GM19035 (cell line): ENCODE measurements around the gene KDELR1.

ENCODE experiments used
- ATAC-seq: cut with Tn5 transposase; IDR thresholded peaks from one replicate; pipeline ENCODE4 v1.9.1; 2021; ENCODE audit not compliant: unreplicated experiment

The KDELR1 gene

DNA sequence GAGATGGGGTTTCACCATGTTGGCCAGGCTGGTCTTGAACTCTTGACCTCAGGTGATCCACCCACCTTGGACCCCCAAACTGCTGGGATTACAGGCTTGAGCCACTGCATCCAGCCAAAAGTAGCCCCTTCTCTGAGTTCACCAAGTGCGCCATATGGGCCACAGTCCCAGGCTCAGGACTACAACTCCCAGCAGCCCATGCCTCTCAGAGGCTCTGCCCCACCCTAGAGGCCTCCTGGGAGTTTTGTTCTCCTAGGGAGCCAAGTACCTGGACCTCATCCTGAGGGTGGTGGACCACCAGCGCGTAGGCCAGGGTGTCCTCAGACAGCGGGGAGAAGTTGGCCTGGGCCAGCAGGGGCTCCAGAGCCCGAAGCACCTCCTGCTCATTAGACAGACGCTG lies 46.5 kb downstream of the KDELR1 start:
- ATAC-seq = no peak

DNA sequence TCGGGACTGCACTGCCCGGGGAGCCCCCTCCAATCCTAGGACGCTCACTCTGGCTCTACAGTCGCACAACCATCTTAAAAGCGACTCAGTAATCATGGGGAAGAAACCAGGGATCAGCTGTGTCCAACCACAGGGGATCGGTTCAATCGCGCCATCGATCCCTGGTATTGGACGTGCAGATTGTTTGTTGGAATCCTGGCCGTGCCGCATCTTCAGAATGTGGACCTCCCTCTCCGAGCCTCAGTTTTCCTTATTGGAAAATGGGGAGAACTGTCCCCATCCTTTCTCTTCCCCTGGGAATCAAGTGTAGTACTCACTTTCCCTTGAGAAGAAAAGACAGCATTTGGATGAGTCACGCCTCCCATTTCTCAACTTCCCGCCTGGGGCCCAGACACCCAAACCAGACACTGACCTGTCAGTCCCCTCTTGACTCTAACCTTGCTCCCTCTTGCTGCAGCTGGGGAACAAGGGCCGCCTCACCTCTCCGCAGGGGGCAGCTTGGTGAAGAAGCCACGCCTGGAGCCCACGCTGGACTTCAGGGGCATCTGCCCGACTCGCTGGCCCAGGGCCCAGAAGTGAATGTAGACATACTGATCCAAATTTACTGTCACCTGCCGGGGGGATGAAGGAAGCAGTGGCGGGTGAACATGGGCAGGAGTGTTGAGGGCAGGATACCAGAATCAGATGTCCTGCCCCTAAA lies 48.4 kb downstream of the KDELR1 start:
- ATAC-seq = no peak

DNA sequence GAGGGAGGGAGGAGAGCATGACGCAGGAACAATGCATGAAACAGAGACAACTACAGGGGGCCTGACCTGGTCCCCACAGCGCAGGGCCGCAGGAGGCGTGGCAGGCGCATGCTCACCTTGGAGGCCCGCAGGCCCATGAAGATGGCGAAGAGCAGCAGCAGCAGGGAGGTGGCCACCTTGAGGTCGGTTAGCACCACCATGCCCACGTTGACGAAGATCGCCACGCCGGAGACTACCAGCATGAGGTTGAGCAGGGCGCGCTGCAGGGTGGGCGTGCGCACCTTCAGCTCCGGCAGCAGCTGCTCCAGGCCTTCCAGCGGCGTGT lies 49.0 kb downstream of the KDELR1 start:
- ATAC-seq = no peak

DNA sequence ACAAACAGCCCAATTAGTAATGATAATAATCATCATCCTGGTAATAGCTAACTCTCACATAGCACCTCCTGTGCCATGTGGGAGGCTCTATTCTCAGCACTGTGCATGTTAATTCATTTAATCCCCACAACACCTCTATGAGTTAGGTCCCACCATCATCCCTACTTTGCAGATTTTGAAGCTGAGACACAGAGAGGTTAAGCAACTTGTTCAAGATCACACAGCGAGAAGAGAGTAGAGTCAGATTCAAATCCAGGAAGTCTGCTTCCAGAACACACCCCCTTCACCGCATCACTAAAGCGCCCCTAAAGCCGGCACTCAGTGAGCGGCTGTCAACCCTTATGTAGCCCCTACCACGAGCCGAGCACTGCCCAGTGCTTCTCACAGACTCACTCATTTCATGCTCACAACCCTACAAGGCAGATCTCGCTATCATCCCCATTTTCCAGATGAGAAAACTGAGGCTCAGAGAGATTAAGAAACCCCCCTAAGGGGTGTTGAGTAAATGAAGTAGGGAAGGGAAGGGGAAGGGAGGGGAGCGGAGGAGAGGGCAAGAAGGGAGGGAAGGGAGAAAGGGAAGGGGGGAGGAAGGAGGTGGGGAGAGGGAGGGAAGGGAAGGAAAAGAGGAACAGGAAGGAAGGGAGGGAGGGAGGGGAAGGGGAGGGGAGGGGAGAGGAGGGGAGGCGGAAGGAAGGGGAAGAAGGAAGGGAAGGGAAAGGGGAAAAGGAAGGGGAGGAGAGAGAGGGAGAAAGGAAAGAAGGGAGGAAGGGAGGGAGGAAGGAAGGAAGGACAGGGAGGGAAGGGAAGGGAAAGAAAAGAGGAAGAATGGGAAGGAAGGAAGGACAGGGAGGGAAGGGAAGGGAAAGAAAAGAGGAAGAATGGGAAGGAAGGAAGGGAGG lies 49.6 kb downstream of the KDELR1 start:
- no peak for ATAC-seq

DNA sequence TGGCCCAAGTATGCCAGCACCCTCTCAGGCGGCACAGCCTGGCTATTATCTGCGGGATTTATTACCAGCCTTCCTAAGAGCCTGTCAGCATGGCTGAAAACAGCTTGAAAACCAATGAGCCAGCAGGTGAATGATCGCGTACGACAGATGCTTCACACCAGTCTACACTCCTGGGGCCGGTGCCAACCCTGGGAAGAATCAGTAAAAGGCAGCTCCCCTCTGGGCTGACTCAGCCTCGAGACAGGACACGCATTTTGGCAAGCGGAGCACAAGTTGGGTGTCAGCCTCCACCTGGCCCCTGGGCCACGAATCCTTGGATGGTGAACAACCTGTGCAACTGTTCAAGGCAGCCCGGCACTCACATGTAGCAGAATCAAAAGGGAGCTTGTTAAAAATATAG lies 50.4 kb downstream of the KDELR1 start:
- ATAC-seq = no peak

DNA sequence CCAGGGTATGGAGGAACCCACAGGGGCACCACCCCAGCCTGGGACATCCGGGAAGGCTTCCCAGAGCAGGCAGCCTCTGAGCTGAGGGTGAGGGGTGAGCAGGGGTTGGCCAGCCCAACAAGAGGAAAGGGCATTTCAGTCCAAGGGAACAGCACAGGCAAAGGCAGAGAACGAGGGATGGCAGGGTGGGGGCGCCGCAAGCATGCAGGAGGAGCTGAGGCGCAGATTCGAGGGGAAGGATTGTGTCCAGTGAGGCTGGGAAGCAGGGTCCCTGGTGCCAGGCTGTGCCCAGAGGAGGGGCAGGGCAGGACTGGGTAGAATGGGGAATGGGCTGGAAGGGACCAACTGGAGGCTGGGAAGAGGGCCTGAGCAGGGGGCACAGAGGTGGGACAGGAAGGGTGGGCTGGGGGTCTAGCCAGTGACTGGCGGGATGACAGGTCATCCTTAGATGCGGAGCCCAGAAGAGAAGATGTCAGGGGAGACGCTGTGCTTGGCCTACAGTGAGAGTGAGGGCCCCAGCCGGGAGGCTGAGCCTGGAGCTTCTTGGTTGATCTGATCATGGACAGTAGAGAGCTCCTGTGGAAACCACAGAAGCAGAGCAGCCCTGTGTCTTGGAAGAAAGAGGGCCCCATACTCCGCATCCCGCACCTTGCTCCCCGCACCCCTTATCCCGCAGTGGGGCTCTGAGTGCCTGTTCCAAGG lies 52.4 kb downstream of the KDELR1 start:
- ATAC-seq = no peak

DNA sequence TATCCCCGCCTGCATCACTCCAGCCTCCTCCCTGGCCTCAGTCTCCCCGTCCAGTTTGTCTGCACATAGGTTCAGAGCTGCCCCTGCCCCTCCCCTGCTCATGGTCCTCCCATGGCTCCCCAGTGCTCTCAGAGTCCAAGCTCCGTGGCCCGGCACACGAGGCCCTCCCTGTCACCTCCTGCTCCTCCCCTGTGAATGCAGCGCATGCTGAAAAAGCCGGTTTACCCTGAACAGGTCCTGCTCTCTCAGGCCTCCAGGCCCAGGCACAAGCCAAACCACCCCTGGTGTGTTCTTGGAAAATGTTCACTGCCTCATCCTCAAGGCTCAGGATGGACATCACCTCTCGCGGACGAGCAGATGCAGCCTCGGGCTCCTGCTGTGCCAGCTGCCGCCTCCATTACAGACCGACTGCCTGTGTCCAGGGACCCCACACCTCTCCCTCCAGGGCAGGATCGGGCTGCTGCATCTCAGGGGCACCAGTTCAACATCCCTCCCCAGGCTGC lies 53.0 kb downstream of the KDELR1 start:
- ATAC-seq = no peak

DNA sequence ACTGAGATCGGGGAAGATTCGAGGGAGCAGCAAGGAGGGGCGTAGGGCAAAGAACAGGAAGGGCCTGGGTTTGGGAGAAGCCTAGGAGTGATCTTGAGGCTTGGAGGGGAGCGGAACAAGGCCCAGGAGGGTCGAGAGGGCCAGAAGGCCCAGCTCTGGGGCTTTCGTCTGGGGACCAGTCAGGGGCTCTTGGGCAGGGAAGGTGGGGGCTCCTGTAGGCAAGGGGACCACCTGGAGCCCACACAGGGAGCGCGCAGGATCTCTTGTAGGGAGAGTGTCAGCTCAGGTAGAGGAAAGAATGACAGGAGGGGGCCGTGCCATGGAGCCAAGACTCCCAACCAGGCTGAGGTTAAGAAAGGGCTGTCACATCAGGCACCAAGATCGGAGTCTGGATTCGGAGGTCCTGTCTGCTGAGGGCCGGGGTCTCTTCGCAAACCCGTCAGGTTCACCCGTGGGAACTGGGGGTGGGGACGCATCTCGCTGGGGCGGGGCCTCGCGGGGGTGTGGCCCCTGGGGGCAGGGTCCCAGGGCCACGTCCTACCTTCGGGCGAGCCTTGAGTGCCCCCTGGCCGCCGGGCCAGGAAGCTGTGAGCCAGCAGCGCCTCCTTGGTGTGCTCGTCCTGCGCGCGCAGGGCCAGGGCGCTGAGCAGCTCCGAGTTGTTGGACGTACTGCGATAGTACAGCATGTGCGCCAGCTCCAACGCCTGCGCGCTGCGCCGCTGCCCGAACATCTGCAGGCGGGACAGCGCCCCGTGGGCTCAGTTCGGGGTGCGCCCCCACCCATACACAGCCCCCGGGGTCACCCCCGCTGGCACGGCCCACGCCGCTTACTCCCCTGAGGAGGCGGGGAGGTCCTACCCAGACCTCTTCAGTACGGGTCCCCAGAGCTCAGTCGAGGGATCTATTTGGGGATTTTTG lies 57.6 kb downstream of the KDELR1 start:
- ATAC-seq = peak; percentile 50

DNA sequence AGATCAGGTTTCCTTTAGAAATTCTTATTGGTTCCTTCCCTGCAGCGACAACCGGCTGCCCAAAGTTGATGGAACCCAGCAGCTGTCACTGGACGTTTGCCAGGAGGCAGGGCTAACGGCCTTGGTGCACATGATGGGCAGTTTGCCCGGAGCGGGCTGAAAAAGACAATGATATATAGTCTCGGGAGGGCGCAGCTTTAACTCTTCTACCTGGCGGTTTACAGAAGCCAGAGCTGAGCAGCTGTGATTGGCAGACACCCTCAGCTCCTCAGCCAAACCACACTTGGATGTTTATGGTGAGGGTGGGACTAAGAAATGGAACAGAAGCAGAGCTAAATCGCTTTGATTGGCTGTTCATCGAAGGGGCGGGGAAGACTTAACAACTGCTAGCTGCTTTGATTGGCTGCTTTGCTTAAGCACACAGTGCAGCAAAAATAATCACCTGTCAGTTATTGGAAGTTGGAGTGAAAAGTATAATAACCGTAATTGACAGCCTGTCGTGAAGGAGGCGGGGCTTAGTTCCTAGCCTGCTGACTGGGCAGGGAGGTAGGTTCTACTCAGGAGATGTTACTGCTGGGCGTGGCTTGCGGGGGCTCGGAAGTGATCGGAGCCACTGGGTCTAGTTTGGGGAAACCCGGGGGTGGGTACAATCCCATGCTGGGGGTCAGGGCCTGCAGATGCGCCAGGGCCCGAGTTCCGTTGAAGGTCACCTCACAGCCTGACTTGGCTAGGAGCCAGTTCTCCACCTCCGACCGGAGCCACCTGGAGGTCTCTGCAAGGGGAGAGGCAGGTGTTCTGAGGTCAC lies 58.5 kb downstream of the KDELR1 start:
- peak; percentile 62 for ATAC-seq
